ENCODE results near the gene HIGD1A.

The HIGD1A gene

DNA sequence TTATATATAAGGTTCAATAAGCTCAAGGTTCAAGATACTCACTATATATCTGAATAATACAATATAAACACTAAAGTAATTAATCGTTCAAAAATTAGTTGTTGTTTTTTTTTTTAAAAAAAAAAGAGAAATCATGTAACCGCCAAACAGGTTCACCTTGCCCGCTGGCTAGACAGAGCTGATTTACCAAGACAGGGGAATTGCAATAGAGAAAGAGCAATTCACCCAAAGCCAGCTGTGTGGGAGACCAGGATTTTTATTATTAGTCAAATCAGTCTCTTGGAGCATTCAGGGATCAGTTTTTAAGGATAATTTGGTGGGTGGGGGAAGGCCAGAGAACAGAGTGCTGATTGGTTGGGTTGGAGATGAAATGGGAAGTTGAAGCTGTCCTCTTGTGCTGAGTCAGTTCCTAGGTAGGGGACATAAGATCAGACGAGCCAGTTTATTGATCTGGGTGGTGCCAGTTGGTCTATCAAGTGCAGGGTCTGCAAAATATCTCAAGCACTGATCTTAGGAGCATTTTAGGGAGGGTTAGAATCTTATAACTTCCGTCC, 7.9 kb downstream of the HIGD1A start:
- no peak for DNase-seq

GRCh38 chr3:42795621-42796181, 8.6 kb downstream of the HIGD1A start:
- DNase-seq: no peak

DNA sequence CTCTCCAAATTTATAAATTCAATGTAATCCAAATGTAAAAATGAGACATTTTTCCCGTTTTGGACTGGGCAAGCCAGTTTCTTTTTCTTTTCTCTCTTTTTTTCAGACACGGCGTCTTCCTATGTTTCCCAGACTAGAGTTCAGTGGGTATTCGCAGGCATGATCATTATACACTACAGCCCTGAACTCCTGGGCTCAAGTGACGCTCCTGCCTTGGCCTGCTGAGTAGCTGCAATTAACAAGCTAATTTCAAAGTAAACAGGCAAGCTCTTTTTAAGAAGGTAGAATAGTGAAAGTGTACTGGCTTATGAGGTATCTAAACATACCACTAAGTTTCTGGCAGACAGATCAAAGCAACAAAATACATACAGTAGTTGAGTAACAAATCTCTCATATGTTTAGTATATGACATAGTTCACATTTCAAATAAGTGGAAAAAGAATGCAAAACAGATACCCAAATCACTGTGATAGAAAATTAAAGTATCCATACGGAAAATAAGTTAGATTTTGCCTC, 13.5 kb downstream of the HIGD1A start:
- no peak for DNase-seq

DNA sequence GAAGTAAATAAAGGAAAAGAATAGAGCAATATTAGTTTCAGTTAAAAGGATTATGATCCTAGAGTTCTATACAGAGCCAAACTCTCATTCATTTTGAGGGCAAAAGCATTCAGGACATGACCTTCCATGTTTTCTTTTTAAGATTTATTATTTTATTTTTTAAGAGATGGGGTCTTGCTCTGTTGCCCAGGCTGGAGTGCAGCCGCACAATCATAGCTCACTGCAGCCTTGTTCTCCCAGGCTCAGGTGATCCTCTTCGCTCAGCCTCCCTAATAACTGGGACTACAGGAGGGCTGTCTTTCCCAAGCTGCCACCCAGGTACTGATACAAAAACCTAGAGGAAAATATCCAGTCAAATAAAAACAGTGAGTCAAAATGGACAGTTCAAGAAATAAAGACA, 17.7 kb downstream of the HIGD1A start:
- no peak for DNase-seq

DNA sequence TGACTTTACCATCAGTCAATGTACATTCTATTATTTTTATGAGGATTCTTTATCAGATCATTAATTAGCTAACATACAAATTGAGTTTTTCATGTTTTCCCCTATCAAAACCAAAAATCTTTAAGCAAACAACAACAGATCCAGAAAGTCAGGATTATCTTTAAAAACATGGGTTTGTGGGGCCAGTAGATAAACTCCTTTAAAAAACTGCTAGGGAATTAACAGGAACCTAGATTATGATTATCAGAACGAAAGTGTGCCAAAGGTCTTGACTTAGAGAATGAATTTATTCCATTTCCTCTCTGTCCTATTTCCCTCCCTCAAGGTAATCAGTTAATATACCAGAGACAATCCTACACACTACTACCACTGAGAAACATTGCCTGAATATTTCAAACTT, 18.1 kb downstream of the HIGD1A start:
- DNase-seq: no peak

DNA sequence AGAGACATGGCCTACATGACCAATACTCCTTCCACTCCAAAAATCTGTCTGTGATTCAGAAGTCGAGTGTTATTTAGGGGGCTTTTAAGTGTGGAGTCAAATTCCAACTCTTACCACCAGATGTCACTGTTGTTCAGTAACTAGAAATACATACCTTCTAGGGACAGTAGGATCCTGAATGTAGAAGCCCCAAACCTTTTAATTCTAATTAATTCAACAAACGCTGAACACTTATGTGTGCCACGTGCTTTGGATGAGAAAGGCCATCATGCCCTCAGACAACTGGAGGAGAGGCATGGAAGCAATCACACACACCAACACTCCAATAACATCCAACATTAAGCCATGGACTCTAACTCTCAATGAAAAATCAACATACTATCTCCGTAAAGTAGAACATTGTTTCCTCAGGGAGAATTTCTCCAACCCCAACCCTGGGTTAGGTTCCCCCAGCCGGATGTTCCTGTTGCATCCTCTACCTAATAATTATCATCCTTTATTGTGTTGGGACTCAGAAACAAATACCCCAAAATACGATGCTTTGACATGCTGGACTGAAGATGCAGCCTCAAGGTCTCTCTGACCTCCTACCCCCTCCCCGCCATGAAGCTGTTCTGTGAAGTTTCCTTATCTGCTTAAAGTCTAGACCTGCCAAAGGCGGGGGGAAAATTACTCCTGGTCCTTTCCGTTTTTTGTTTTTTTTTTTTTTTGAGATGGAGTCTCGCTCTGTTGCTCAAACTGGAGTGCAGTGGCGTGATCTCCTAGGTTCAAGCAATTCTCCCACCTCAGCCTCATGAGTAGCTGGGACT, 23.2 kb downstream of the HIGD1A start:
- no peak for DNase-seq

- DNase-seq: no peak
These were observed 23.9 kb downstream of the HIGD1A start for GRCh38 chr3:42780398-42780797.

- DNase-seq: no peak
These were observed 25.6 kb downstream of the HIGD1A start for GRCh38 chr3:42778644-42779043.

GRCh38 chr3:42773409-42773751, 30.9 kb downstream of the HIGD1A start:
- no peak for DNase-seq

DNA sequence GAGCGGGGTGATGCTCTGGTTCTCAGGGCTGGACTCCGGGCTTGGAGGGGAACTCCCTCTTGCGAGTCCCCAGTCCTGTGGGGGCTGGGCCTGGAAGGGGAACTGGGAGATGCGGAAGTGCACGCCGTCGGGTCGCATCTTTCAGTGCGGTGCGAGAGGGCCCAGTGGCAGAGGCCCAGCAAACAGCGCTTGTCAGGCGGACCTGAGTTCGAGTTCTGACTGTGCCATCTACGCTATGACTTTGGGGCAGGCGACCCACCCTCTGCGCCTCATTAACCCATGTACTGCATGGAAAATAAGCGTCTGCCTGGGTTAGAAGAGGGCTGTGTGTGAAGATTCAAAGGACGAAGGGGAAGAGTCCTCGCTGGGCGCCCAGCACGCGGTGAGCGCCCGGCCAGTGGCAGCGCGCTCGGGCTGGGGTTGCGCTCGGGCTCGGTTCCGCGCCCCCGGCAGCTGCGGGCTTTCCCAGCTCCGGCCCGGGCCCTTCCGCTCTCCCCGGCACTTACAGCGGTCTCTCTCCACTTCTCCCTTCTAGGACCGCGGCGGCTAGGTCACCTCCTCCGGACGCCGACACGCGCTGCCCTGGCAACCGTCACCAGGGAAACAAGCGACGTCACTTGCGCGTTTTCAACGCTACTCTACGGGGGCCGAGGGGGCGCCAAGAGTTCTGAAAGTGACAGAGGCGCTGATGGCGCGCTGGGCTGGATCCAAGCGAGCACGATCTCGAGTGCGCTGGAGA, 31.5 kb downstream of the HIGD1A start, which contains the start of gene CCDC13:
CCDC13 (minus strand) TSS at position 584 of the 739 bp plus-strand sequence. CDS start 14,908 bp downstream, outside the sequence.
- peak in 1 of 2 experiments; percentile 21 for DNase-seq

- no peak for DNase-seq
These were observed 33.0 kb downstream of the HIGD1A start for GRCh38 chr3:42771271-42771670.

DNA sequence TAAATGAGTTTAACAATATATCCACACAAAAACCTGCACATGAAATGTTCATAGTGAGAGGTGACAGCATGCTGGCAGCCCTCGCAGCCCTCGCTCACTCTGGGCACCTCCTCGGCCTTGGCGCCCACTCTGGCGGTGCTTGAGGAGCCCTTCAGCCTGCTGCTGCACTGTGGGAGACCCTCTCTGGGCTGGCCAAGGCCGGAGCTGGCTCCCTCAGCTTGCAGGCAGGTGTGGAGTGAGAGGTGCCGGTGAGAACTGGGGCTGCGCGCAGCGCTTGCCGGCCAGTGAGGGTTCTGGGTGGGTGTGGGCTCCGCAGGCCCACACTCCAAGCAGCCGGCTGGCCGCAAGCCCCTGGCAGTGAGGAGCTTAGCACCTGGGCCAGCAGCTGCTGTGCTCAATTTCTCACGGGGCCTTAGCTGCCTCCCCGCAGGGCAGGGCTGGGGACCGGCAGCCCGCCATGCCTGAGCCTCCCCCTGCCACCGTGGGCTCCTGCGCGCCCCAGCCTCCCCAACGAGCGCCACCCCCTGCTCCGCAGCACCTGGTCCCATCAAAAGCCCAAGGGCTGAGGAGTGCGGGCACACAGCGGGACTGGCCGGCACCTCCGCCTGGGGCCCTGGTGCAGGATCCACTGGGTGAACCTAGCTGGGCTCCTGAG, 34.7 kb downstream of the HIGD1A start:
- DNase-seq: no peak

GRCh38 chr3:42764561-42765295, 39.6 kb downstream of the HIGD1A start:
- DNase-seq: no peak

DNA sequence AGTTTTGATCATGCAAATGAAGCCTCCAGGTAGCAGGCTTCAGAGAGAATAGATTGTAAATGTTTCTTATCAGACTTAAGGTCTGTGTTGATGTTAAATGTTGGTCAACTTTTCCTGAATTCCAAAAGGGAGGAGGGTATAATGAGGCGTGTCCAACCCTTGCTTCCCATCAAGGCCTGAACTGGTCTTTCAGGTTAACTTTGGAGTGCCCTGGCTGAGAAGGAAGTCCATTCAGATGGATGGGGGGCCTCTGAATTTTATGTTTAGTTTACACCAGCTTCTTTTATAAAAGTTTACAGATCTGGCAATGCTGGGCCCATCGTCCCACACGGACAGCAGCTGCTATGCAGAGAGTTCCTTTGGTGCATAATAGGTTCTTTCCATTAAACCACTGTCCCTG, 40.2 kb downstream of the HIGD1A start:
- DNase-seq: no peak

GRCh38 chr3:42763021-42763420, 41.3 kb downstream of the HIGD1A start:
- no peak for DNase-seq

- DNase-seq: no peak
These were observed 42.1 kb downstream of the HIGD1A start for GRCh38 chr3:42762046-42762724.

DNA sequence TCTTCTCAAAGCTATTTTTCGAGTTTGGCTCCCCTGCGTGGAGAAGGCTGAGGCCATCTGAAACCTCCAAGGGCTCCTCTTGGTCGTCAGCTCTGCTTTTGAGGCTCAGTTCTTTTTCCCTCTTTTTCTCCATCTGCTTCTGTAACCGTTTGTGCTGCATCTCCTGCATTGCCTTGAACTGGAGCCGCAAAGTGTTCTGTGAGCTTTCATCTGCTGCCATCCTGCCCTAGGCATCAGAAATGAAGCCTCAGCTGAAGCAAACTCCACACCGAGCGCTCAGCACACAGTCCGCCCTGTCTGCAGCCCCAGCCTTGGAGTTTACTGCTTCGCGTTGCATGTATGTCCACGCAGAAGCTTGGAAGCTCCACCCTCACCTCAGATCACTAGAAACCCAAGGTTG, 46.2 kb downstream of the HIGD1A start:
- DNase-seq: no peak

- DNase-seq: no peak
These were observed 47.5 kb downstream of the HIGD1A start for GRCh38 chr3:42756681-42757213.

GRCh38 chr3:42755681-42756578, 48.4 kb downstream of the HIGD1A start:
- DNase-seq: no peak

DNA sequence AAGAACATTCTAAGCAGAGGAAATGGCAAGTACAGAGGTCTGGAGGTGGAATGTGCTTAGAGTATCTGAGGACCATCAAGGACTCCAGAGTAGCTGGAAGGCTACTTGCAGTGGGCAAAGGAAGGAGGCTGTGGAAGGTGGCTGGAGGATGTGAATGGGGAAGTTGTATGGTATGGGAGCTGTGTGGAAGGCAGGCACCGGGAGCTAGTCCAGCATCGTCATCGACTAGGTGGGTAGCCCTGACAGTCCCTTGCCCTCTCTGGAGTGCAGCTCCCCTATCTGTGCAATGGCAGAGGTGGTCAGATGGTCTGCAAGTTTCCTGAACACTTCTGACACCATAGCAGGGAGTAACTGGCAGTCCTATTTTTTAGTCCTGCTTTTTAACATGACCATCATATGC, 50.5 kb downstream of the HIGD1A start:
- DNase-seq: no peak
